NCI-H1694 treated with DMSO at 0.1 percent for 48 hours (cell line): ENCODE results near the gene MAGI2.
A peak's percentile ranks its signal among the peaks of the same experiment; 100 is the strongest.
"Not testable (repeated sequence)": the region's sequence is repeated elsewhere in the genome, so short reads cannot be mapped to it uniquely, and the experiment has no call there.

Experiments used
- DNase-seq: peaks from one replicate; lab custom pipeline; 2025; lab: John Stamatoyannopoulos, UW

Gene MAGI2

DNA sequence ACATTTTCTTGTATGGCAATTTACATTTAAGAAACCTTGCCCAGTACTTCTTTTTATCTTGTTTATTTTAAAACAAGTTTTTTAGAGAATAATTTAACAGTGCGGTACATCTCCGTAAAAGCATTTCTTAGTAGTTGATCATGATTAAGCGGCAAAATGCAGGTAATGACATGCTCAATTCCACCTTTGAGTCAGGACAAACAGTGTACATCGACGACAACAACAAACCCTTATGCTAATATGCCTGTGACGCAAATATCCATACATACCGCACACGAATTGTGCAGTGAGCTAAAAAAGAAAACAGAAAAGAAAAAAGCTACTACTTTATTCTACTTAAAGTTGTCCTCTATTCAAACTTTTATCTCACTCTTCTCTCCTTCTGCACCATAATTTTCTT, 1.9 kb downstream of the MAGI2 start:
- DNase-seq: no peak

DNA sequence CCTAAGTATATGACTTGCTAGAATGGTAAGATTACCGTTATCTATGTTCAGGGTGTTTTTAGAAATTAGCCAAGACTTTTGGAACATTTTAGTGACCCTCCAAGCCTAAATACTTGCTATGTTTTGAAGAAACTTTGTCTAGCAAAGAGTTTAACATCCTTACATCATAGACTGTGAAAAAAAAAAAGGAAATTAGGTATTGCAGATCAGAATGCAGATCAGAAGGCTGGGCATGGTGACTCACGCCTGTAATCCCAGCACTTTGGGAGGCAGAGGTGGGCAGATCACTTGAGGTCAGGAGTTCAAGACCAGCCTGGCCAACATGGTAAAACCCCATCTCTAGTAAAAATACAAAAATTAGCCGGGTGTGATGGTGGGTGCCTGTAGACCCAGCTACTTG, 10.7 kb downstream of the MAGI2 start:
- DNase-seq: not testable (repeated sequence)

DNA sequence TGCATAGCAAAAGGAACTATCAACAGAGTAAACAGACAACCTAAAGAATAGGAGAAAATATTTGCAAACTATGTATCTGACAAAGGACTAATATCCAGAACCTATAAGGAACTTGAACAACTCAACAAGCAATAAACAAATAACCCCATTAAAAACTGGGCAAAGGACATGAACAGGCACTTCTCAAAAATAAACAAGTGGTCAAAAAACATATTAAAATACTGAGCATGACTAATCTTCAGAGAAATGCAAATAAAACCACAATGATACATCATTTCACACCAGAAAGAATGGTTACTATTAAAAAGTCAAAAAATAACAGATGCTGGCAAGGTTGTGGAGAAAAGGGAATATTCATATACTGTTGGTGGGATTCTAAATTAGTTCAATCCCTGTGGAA, 17.1 kb downstream of the MAGI2 start:
- no peak for DNase-seq

DNA sequence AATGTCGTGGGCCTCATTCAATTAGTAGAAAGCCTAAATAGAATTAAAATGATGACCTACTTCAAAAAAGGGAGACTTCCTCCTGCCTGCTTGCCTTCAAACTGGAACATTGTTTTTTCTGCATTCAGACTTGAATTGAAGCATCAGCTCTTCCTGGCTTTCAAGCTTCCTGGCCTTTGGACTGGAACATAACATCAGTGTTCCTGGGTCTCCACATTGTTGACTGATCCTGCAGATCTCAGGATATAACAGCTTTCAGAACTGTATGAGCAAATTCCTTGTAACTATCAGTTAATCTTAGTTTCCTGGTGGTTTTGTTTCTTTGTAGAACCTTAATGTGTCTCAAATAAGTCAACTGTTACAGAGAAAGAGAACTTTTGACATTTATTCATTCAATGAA, 18.6 kb downstream of the MAGI2 start:
- DNase-seq: no peak

DNA sequence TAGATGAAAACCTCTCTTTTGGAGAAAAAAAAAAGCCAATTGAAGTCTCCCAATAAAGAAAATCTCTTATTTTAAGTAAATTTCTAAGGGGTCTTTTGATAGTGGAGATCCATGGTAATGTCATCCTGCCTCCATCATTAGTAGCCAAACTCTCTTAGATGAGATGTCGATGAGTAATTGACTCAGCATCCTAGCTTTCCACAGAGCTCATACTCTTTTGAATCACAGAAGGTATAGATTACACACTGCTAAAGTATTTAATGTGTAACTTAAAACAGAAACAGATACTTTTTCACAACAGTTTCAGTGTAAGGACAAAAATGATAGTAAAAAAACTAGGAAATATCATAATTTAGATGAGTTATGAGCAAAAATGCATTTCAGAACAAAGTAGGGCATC, 19.4 kb downstream of the MAGI2 start:
- DNase-seq: no peak

DNA sequence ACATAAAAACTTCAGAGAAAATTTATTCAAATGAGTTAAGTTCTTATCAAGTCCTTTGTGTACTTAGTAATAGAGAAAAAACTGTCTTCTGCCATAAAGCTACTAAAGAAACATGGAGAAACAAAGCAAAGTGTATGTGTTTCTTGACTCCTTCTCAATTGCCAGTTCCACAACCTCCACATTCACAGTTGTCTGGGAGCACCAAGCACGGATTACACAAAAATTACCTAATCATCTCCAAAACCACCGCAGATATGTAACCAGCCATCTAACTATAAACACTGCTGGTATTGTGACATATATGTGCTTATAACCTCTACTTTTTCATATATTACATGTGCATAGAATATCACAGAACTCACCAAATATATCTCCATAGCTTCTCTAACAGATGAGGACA, 23.1 kb downstream of the MAGI2 start:
- no peak for DNase-seq

DNA sequence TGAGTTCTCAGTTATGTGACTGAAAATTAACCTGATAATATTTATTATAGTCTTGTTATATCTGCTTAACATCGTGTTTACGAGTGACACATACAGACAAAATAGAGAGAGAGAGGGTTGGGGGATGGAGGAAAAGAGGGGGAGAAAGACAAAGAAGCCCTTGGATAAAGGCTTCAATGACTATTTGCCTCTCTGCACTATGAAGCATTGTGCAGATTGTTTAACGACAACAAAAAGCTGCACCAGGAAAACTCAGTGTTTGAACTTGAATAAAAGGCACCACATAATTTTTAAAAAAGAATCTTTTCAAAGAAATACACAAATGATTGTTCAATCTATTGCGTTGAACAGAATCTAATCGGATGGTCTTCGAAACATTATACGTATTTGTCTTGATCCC, 27.8 kb downstream of the MAGI2 start:
- no peak for DNase-seq

DNA sequence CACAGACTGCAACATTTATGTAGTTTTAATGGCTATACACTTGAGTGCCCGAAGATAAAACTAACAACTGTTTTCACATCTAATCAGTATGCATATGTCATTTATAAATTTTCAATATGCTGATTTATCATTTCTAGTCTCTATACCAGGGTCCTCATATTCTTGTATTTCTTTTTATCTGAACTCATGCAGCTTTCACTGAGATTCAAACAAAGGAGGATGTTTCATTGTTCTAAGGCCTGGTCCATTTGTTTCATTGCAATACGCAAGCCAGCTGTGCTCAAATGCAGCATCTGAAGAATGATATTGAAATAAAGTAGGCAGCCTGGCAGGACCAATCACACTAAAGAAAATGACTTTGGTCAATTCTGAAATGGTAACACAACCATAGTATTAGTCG, 31.7 kb downstream of the MAGI2 start:
- no peak for DNase-seq

DNA sequence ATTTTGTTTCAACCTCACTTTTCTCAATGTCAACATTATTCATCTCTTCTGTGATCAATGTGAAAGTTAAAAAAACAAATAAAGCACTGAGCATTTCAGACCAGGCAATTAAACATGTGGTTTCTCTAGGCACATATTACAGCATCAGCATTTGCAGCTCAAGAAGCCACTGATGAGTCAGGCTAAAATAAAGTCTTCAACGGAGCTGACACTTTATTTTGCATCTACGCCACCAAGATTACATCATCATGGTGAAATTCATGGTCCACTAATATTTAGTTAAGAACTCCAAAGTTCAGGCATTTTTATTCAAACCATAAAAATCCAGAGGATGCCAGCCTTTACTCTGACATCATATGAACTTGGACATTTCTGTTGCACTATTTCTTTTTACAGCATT, 33.0 kb downstream of the MAGI2 start:
- no peak for DNase-seq

DNA sequence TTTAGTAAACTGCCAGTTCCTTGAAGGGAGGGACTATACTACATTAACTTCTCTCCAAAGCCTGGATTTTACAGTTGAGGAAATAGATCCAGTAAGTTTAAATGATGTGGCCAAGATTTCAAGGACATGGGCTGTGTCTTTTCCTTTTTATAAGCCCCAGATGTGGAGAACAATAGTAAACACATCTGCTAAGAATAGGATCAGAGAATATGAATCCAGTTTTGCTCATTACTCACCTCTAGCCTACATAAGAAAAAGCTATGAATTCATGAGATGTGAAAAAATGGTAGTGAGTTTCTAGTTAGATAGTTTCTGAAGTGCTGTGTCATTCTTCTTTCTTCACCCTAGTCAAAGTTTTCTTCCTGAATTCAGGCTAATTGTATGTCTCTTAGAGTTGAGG, 38.6 kb downstream of the MAGI2 start:
- no peak for DNase-seq

DNA sequence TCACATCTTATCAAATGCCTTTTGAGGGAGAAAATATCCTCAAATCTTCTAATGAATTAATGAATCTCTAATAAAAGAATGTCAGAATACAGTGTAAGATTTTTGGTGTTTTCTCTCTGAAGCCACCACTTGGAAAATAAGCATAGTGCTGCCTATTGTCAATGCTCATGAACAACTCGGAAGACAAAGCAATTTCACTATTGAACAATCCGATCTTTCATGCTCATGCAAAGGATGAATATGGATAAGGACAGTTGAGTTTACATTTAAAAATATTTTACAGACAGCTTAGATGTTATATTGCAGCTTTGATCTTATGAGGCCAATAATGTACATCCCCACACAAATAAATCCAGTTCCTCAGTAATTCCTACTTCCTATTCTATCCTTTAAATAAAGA, 40.6 kb downstream of the MAGI2 start:
- DNase-seq: no peak

DNA sequence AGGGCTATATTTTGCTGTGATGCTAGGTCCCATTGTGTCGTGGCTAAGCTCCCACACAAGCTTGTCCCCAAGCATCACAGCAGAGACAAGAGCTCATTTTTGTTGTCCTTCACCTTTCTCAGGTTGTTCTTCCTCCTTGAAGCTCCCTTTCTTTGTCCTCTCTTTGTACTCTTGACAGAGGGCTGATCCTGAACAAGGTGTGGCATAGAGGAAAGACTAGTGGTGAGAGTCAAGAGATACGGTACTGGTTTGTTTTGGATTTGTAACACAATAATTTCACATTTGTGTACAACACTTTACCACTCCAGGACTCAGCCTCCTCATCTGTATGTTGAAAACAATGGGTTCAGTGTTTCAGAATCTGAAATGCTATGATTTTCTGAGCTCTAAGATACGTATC, 41.0 kb downstream of the MAGI2 start:
- DNase-seq: no peak

DNA sequence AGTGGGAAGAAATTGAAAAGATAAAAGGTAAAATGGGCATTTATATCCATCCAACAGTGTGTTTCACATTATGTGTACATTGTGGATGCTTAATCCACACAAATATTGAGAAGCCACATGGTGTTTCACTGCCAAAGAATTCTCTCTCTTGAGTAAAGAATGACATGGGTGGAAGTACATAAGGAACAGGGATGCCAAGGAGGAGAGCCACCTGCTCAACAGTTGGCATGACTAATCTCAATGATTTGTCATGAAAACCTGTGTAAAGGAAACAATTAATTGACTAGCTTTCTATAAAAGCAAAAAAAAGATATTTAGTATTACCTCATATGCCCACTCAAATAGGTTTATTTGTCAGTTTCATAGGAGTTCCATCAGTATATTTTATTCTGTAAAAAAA, 43.1 kb downstream of the MAGI2 start:
- DNase-seq: no peak

DNA sequence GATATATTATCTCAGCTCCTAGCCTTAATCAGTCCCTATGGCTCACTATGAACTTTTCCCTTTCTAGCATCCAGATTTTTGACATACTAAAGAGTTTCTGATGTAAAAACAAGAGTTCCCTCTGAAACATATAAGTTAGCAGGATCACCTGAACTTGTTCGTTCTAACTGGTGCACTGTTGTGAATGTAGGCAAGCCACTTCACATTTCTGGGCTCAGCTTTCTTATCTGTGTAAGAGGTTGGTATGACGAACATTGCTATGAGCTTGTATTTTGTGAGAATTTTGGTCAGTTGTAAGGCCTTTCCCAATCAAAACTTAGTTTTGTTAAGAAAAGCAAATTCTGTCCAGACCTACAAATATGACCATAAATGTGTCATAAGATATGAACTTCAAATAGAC, 46.1 kb downstream of the MAGI2 start:
- no peak for DNase-seq

DNA sequence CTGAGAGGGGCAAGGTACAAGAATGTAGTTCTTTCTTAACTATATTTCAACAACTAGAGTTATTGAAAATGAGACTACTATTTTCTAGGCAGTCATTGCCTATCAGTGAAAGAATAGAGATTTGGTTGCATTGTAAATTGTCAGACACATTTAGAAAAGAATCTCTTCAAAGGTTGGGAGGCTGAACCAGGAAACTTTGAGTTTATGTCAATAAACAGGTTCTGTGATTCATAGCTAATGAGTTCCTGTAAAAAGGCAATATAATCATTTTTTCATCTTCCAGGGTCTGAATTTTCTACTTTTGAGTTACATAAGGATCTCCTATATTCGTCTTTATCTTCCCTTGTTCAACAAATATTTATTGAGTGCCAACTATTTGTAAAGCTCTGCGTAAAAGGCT, 47.1 kb downstream of the MAGI2 start:
- no peak for DNase-seq

DNA sequence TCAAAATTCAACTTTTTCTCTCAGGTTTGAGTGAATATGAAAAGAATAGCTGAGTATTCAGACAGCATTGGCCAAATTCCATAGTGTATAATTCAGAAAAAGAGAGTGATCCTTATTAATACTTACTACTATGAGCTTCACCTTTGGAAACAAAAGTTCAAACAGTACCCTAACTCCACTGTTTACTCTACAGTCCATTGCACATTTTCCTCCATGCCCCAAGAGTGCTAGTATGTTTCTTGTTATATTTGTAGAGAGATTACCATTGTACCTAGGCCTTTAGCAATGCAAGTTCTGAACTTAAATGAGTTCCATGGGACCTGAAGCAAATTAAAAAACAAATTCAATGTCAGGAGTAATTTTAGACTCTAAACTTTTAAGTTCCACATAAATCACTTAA, 48.1 kb downstream of the MAGI2 start:
- no peak for DNase-seq

DNA sequence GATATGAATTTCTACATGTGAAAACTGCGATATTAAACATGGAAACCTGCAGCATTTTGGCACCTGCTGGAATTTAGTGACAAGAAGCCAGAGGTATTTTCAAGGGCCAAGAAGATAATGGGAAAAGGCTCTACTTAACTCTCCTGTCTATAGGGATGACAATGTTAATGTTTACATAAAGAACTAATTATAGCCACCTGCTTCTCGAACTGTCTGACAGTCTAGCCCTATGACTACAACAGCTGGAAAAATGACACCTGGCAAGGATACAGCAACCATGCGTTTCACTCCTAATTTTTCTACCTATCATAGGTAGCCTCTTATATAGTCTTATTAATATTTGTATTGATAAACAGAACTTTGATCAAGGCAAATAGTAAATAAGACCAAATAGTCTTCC, 49.6 kb downstream of the MAGI2 start:
- no peak for DNase-seq

DNA sequence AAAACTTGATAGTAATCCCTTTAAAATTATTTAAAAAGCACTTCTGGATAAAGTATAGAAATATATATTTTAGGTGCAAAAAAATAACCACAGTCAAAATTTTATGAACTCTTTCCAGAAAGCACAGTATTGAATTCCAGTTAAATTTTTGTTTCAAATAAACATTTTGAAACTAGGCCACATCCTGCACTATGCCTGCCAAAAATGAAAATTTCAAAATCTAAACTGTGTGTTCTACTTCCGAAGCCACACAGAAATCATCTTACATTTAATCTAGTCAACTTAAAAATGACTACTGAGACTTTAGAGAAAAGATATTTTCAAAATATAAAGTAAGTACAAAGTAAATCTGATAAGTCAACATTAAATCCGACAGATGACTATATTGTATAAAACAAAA, 50.0 kb downstream of the MAGI2 start:
- DNase-seq: no peak

DNA sequence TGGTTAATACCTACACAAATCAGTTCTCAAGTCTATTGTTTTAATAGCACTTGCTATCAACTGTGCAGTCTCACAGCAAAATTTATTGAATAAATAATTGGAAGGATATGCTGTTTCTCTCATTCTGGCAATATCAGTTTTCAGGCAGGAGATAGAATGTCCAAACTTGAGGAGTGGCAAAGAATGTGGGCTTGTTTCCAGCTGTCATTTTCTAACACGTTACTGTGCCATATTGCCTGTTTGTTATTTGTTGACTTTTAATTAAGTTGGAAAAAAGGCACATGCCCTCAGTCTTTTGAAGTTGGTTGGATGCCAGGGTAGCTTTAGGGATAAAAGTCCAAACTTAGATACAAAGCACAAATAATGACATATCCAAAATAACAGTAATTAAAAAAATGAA, 52.2 kb downstream of the MAGI2 start:
- DNase-seq: peak; percentile 78

DNA sequence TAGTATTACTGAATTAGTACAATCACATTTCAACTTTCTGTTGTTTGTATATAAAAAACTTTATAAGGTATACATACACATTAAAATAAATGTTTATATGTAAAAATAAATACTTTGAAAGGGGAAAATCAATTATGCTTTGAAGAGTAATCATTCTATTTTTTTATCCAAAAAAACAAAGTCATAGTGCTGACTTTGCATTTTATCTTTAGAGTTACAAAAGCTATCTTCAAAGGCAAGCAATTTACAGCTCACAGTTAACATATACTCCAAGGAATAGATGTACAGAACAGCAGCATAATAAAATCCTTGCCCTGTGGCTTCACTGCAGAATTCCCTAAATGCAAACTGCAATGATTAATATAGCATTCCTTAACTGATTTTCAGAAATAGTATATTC, 53.2 kb downstream of the MAGI2 start:
- DNase-seq: no peak

DNA sequence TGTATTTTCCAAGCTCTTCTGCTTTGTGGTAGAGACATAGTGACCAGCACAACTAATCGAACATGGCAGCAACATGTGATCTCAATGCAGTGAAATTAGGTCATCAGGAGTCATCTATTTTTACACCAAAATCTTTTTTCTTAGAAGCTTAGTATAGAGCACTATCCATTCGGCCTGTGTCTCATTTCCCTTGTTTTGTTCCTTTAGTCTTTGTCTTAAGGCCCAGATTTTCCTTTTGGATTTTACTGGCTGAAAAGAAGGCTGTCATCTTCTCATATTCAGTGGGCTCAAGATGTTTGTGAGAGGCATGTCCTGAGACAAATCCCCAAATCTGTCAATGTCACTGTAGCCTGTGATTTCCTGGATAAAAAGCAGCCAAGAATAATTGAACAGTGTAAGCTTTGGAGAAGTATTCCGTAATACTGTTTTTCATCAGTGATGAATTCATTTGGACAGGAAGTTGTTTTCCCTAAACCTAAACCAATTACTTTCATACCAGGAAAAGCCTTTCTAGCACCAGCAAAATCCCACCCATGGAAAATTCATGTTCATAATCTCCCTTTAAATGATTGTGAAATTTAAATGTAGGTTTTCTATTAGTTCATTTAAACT, 55.2 kb downstream of the MAGI2 start:
- no peak for DNase-seq

DNA sequence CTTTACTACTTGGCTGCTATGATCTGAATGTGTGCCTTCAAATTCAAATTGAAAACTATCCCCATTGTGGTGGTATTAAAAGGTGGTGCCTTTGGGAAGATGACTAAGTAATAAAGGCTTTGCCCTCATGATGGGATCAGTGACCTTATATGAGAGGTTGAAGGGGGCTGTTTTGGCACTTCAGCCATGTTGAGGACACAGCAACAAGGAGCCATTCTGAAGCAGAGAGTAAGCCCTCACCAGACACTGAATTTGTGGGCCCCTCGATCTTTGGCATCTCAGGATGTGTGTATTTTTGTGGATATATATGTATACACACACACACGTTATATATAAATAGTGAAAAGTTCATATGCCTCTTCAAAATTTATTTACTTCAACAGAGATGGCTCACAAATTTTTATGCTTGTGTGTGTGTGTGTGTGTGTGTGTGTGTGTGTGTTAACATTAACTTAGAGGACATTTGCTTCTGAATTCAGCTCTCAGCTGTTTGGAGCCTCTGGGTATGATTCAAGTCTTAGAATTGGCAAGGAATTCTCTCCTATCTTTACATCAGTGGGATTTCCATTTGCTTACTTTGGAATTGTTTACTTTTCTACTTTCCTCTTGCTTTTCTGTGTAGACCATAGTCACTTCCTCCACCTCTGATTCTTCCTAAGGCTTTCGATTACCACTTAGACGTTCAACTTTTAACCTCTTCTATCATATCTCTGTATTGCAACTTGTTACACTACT, 66.6 kb downstream of the MAGI2 start:
- DNase-seq: no peak

DNA sequence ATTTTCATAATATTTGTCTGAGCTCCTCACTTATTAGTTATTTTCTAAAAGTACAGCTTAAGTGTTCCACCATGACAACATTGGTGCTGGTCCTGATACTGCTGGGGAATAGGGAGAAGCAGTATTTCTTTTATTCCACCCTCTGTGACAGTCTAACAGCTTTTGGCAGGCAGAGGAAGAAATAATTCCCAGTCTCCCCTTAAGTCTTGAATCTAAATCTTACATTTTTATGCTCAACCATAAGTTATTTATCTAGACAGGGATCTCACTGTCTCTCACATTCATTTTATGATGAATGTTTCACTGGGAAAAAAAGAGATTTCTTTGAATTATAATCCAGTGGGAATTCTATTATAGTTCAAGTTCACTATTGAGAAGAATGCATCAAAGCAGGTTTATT, 71.5 kb downstream of the MAGI2 start:
- DNase-seq: no peak

DNA sequence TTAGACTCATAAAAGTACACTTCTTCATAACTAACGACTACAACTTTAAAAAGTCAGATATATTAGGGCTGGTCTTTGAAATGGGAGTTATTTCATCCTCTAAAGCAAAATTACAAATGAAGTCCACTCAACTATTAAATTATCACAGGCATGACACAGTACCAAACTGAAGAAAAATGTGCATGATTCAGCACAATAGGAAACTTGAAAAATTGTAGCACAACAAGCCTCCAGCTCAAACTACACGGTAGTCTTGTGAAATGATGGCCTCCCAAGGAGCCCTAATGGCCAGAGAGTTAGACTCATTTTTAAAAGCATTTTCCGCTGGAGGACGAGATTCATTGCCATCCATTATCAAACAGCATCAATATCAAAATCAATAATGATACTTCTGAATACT, 76.4 kb downstream of the MAGI2 start:
- DNase-seq: no peak
